ENCODE results near the gene DEFB124. TPM values are rescaled to one million over a fixed set of nuclear protein-coding genes. Genes with fewer than 3 reads are reported as not detected.
"Not testable (repeated sequence)": the region's sequence is repeated elsewhere in the genome, so short reads cannot be mapped to it uniquely, and the experiment has no call there.

Gene DEFB124
- total RNA-seq, result not detected

- no peak for DNase-seq (ENCODE audit: low spot score in 2 of 2)
- Mint-ChIP-seq H3K36me3 (peaks cover 6 to 7% of the 10 kb centered on the region in 2 donors), H3K9me3 (peaks cover 4 to 5% of the 10 kb centered on the region in 2 donors), H3K27ac (no peak within 1 kb of the TSS)
- ATAC-seq, result no peak
Measured at GRCh38 chr20:31474758-31475427, at the start of gene DEFB124, which contains the start of gene REM1. Gene DEFB124 (minus strand): TSS chr20:31475127. CDS start chr20:31473013, 2,114 bp downstream. Gene REM1 (plus strand): TSS chr20:31475288. CDS start chr20:31476446, 1,158 bp downstream.

- Mint-ChIP-seq H3K36me3 (peaks cover 6 to 7% of the 10 kb centered on the region in 2 donors), H3K27ac (peak overlapping the region in 1 of 2 donors; percentile 68), H3K9me3 (no peaks in the 10 kb centered on the region)
- ATAC-seq, result no peak
- no peak for DNase-seq (ENCODE audit: low spot score in 2 of 2)
Measured at GRCh38 chr20:31523361-31524283, 48.7 kb upstream of the DEFB124 start.

GRCh38 chr20:31522731-31523130, 47.8 kb upstream of the DEFB124 start:
- Mint-ChIP-seq H3K27ac (no peak overlapping the region), H3K36me3 (peaks cover 6 to 7% of the 10 kb centered on the region in 2 donors)
- no peak for DNase-seq (ENCODE audit: low spot score in 2 of 2)

GRCh38 chr20:31521267-31521666, 46.3 kb upstream of the DEFB124 start:
- not testable (repeated sequence) for ATAC-seq; H3K36me3 Mint-ChIP-seq; DNase-seq (ENCODE audit: low spot score in 2 of 2); H3K9me3 Mint-ChIP-seq
- H3K27ac Mint-ChIP-seq, result peak overlapping the region in 1 of 2 donors; percentile 66

More at GRCh38 chr20:31522731-31523130, 47.8 kb upstream of the DEFB124 start:
- ATAC-seq, result no peak
- H3K9me3 Mint-ChIP-seq, result no peaks in the 10 kb centered on the region

GRCh38 chr20:31517373-31517772, 42.4 kb upstream of the DEFB124 start:
- no peak for DNase-seq (ENCODE audit: low spot score in 2 of 2)
- no peak for ATAC-seq
- H3K27ac Mint-ChIP-seq, result no peak overlapping the region
- no peaks in the 10 kb centered on the region for H3K9me3 Mint-ChIP-seq
- H3K36me3 Mint-ChIP-seq, result peaks cover 6 to 7% of the 10 kb centered on the region in 2 donors

- no peaks in the 10 kb centered on the region for H3K9me3 Mint-ChIP-seq
- DNase-seq (ENCODE audit: low spot score in 2 of 2), result no peak
- ATAC-seq, result peak; percentile 25 to 59
- H3K27ac Mint-ChIP-seq, result no peak overlapping the region
- peaks cover 6 to 7% of the 10 kb centered on the region in 2 donors for H3K36me3 Mint-ChIP-seq
Measured at GRCh38 chr20:31516651-31517050, 41.7 kb upstream of the DEFB124 start.

- Mint-ChIP-seq H3K9me3 (no peaks in the 10 kb centered on the region), H3K36me3 (peaks cover 6 to 7% of the 10 kb centered on the region in 2 donors), H3K27ac (no peak overlapping the region)
- DNase-seq (ENCODE audit: low spot score in 2 of 2), result no peak
- no peak for ATAC-seq
Measured at GRCh38 chr20:31516166-31516565, 41.2 kb upstream of the DEFB124 start.

GRCh38 chr20:31515775-31516107, 40.8 kb upstream of the DEFB124 start:
- Mint-ChIP-seq H3K27ac (no peak overlapping the region), H3K36me3 (peaks cover 6 to 7% of the 10 kb centered on the region in 2 donors), H3K9me3 (no peaks in the 10 kb centered on the region)
- DNase-seq (ENCODE audit: low spot score in 2 of 2), result no peak
- ATAC-seq, result no peak

- DNase-seq (ENCODE audit: low spot score in 2 of 2) (no peak), ATAC-seq (peak in 1 of 2 donors; percentile 4)
- Mint-ChIP-seq H3K36me3 (peaks cover 6 to 7% of the 10 kb centered on the region in 2 donors), H3K27ac (no peak overlapping the region), H3K9me3 (no peaks in the 10 kb centered on the region)
Measured at GRCh38 chr20:31515072-31515774, 40.3 kb upstream of the DEFB124 start.

GRCh38 chr20:31514154-31515071, 39.5 kb upstream of the DEFB124 start, which contains the start of gene HM13:
Gene HM13 (plus strand): TSS chr20:31514442. CDS start chr20:31514552, 110 bp downstream.
- H3K27ac Mint-ChIP-seq, result peak within 1 kb of the TSS in 1 of 2 donors; percentile 60
- DNase-seq (ENCODE audit: low spot score in 2 of 2) (peak; percentile 84 to 92), ATAC-seq (peak; percentile 84 to 88)
- H3K36me3 Mint-ChIP-seq, result peaks cover 4 to 5% of the 10 kb centered on the region in 2 donors
- no peaks in the 10 kb centered on the region for H3K9me3 Mint-ChIP-seq

GRCh38 chr20:31508517-31509244, 33.8 kb upstream of the DEFB124 start:
- Mint-ChIP-seq H3K27ac (no peak overlapping the region), H3K36me3 (peaks cover 0 to 4% of the 10 kb centered on the region in 2 donors), H3K9me3 (no peaks in the 10 kb centered on the region)
- no peak for DNase-seq (ENCODE audit: low spot score in 2 of 2)
- ATAC-seq, result no peak

GRCh38 chr20:31505903-31506302, 31.0 kb upstream of the DEFB124 start:
- Mint-ChIP-seq H3K27ac (no peak overlapping the region), H3K36me3 (peaks cover 0 to 4% of the 10 kb centered on the region in 2 donors)

GRCh38 chr20:31502884-31503673, 28.2 kb upstream of the DEFB124 start:
- not testable (repeated sequence) for H3K27ac Mint-ChIP-seq, H3K9me3 Mint-ChIP-seq, H3K36me3 Mint-ChIP-seq
- peak; percentile 96 to 99 for ATAC-seq
- peak; percentile 70 to 84 for DNase-seq (ENCODE audit: low spot score in 2 of 2)

More at GRCh38 chr20:31505903-31506302, 31.0 kb upstream of the DEFB124 start:
- no peaks in the 10 kb centered on the region for H3K9me3 Mint-ChIP-seq
- DNase-seq (ENCODE audit: low spot score in 2 of 2) (no peak), ATAC-seq (no peak)

GRCh38 chr20:31500527-31500926, 25.6 kb upstream of the DEFB124 start:
- H3K9me3 Mint-ChIP-seq, result no peaks in the 10 kb centered on the region
- no peak for ATAC-seq
- no peak overlapping the region for H3K27ac Mint-ChIP-seq
- no peak for DNase-seq (ENCODE audit: low spot score in 2 of 2)
- H3K36me3 Mint-ChIP-seq, result no peaks in the 10 kb centered on the region
